Stimulated activated effector memory CD8-positive, alpha-beta T cell treated with anti-CD3 and anti-CD28 coated beads, Interleukin-12 subunit alpha, Interleukin-12 subunit beta, amount 100 ng/mL, for 72 hours (primary cell): ENCODE measurements around the gene OBP2A.
"Not testable (repeated sequence)": the region's sequence is repeated elsewhere in the genome, so short reads cannot be mapped to it uniquely, and the experiment has no call there.

ENCODE experiments used
- ATAC-seq: fragments of 150-1000 bp; cut with Tn5 transposase; 2 replicates; pipeline ENCODE4 v1.10.0; 2021
- DNase-seq, 2 donors: peaks; one replicate each; pipeline ENCODE4 v3.0.0; 2021 to 2022; ENCODE audit warnings: low spot score in 2 of 2
- H3K27ac Mint-ChIP-seq: one replicate; pipeline ENCODE4 v1.8.0; 2022; ENCODE audit warnings: mild to moderate bottlenecking, mixed read lengths
- H3K36me3 Mint-ChIP-seq: one replicate; pipeline ENCODE4 v1.8.0; 2022; ENCODE audit warnings: mild to moderate bottlenecking, mixed read lengths
- H3K4me1 Mint-ChIP-seq: one replicate; pipeline ENCODE4 v1.8.0; 2022; ENCODE audit warnings: mixed read lengths
- H3K4me3 Mint-ChIP-seq: one replicate; pipeline ENCODE4 v1.8.0; 2022; ENCODE audit warnings: mild to moderate bottlenecking, mixed read lengths
- H3K9me3 Mint-ChIP-seq: one replicate; pipeline ENCODE4 v1.8.0; 2022; ENCODE audit warnings: mixed read lengths

The OBP2A gene

GRCh38 chr9:135545646-135546176 is at the start of gene OBP2A:
Gene OBP2A, plus strand, starts transcription at chr9:135546126. Its CDS starts 55 bp downstream, at chr9:135546181.
- not testable (repeated sequence) for H3K27ac Mint-ChIP-seq, H3K4me1 Mint-ChIP-seq, H3K9me3 Mint-ChIP-seq, H3K4me3 Mint-ChIP-seq, H3K36me3 Mint-ChIP-seq, DNase-seq, ATAC-seq

- no peaks in the 10 kb centered on the region for H3K9me3 Mint-ChIP-seq
- H3K4me3 Mint-ChIP-seq, result no peak overlapping the region
- H3K27ac Mint-ChIP-seq, result no peak overlapping the region
- ATAC-seq (no peak), DNase-seq (no peak)
- peaks cover 26% of the 10 kb centered on the region for H3K4me1 Mint-ChIP-seq
- H3K36me3 Mint-ChIP-seq, result peaks cover 28% of the 10 kb centered on the region
Observed at GRCh38 chr9:135498381-135499126, 47.4 kb upstream of the OBP2A start.

GRCh38 chr9:135499326-135500070 is 46.4 kb upstream of the OBP2A start:
- ATAC-seq (peak; percentile 53), DNase-seq (peak; percentile 77 to 92)
- no peaks in the 10 kb centered on the region for H3K9me3 Mint-ChIP-seq
- H3K36me3 Mint-ChIP-seq, result peaks cover 38% of the 10 kb centered on the region
- peak overlapping the region; percentile 89 for H3K4me3 Mint-ChIP-seq
- H3K4me1 Mint-ChIP-seq, result peaks cover 34% of the 10 kb centered on the region
- H3K27ac Mint-ChIP-seq, result peak overlapping the region; percentile 98

GRCh38 chr9:135500071-135500524 is 45.8 kb upstream of the OBP2A start:
- H3K4me1 Mint-ChIP-seq, result peaks cover 40% of the 10 kb centered on the region
- H3K27ac Mint-ChIP-seq, result peak overlapping the region; percentile 98
- peaks cover 44% of the 10 kb centered on the region for H3K36me3 Mint-ChIP-seq
- ATAC-seq (peak; percentile 4), DNase-seq (no peak)
- no peaks in the 10 kb centered on the region for H3K9me3 Mint-ChIP-seq
- H3K4me3 Mint-ChIP-seq, result peak overlapping the region; percentile 89

- Mint-ChIP-seq H3K36me3 (peaks cover 49% of the 10 kb centered on the region), H3K4me1 (peaks cover 40% of the 10 kb centered on the region), H3K9me3 (no peaks in the 10 kb centered on the region), H3K4me3 (peak within 1 kb of the TSS; percentile 89), H3K27ac (peak within 1 kb of the TSS; percentile 98)
- DNase-seq (peak; percentile 91 to 92), ATAC-seq (peak; percentile 95)
Observed at GRCh38 chr9:135500525-135501260, 45.2 kb upstream of the OBP2A start, which contains the start of gene MRPS2. Gene MRPS2, plus strand, starts transcription at chr9:135500682. Its CDS starts 29 bp downstream, at chr9:135500711.

- Mint-ChIP-seq H3K9me3 (no peaks in the 10 kb centered on the region), H3K4me1 (peaks cover 40% of the 10 kb centered on the region), H3K27ac (peak overlapping the region; percentile 98), H3K36me3 (peaks cover 49% of the 10 kb centered on the region), H3K4me3 (peak overlapping the region; percentile 89)
- ATAC-seq, result peak; percentile 78
- DNase-seq, result no peak
Observed at GRCh38 chr9:135501261-135502167, 44.4 kb upstream of the OBP2A start.

- H3K4me1 Mint-ChIP-seq, result peaks cover 40% of the 10 kb centered on the region
- DNase-seq (no peak), ATAC-seq (no peak)
- peak overlapping the region; percentile 89 for H3K4me3 Mint-ChIP-seq
- peak overlapping the region; percentile 68 for H3K27ac Mint-ChIP-seq
- H3K9me3 Mint-ChIP-seq, result no peaks in the 10 kb centered on the region
- H3K36me3 Mint-ChIP-seq, result peaks cover 49% of the 10 kb centered on the region
Observed at GRCh38 chr9:135502168-135502872, 43.6 kb upstream of the OBP2A start.

- Mint-ChIP-seq H3K9me3 (no peaks in the 10 kb centered on the region), H3K4me1 (peaks cover 40% of the 10 kb centered on the region), H3K27ac (peak overlapping the region; percentile 45), H3K4me3 (peak overlapping the region; percentile 89), H3K36me3 (peaks cover 49% of the 10 kb centered on the region)
- DNase-seq (no peak), ATAC-seq (no peak)
Observed at GRCh38 chr9:135502873-135503321, 43.0 kb upstream of the OBP2A start.

GRCh38 chr9:135503371-135504261 is 42.3 kb upstream of the OBP2A start:
- no peak for DNase-seq
- H3K4me1 Mint-ChIP-seq, result peaks cover 40% of the 10 kb centered on the region
- H3K27ac Mint-ChIP-seq, result peak overlapping the region; percentile 45
- ATAC-seq, result no peak
- H3K9me3 Mint-ChIP-seq, result no peaks in the 10 kb centered on the region
- no peak overlapping the region for H3K4me3 Mint-ChIP-seq
- peaks cover 49% of the 10 kb centered on the region for H3K36me3 Mint-ChIP-seq

- Mint-ChIP-seq H3K4me3 (no peak overlapping the region), H3K9me3 (peaks cover 8% of the 10 kb centered on the region), H3K36me3 (peaks cover 49% of the 10 kb centered on the region), H3K4me1 (peaks cover 36% of the 10 kb centered on the region), H3K27ac (peak overlapping the region; percentile 26)
- ATAC-seq (peak; percentile 27), DNase-seq (peak; percentile 35 to 62)
Observed at GRCh38 chr9:135504262-135505243, 41.4 kb upstream of the OBP2A start.

GRCh38 chr9:135505406-135506187 is 40.3 kb upstream of the OBP2A start:
- DNase-seq (no peak), ATAC-seq (no peak)
- Mint-ChIP-seq H3K9me3 (peaks cover 8% of the 10 kb centered on the region), H3K27ac (peak overlapping the region; percentile 26), H3K4me3 (no peak overlapping the region), H3K36me3 (peaks cover 45% of the 10 kb centered on the region), H3K4me1 (peaks cover 33% of the 10 kb centered on the region)
